ENCODE measurements around the gene XXYLT1. TPM values are rescaled to one million over a fixed set of nuclear protein-coding genes. Genes with fewer than 3 reads are reported as not detected.
A peak's percentile ranks its signal among the peaks of the same experiment; 100 is the strongest.
"Not testable (repeated sequence)": the region's sequence is repeated elsewhere in the genome, so short reads cannot be mapped to it uniquely, and the experiment has no call there.

The XXYLT1 gene
- total RNA-seq, 1 donor from 2014 or later = 25.4 TPM

- Mint-ChIP-seq H3K9me3 (ENCODE audit: low read depth) (peaks cover 7% of the 10 kb centered on the region), H3K27ac (no peak overlapping the region), H3K4me1 (ENCODE audit: low read depth) (peaks cover 20% of the 10 kb centered on the region), H3K4me3 (ENCODE audit: low read depth) (no peak overlapping the region), H3K36me3 (ENCODE audit: insufficient read depth) (no peaks in the 10 kb centered on the region), H3K27me3 (peaks cover 12% of the 10 kb centered on the region)
- no peak for TF ChIP-seq CTCF (IDR thresholded peaks at IDR 0.05; ENCODE audit: unreplicated experiment)
- no peak for DNase-seq (ENCODE audit: low spot score, unreplicated experiment)
These were observed 228.9 kb downstream of the XXYLT1 start for GRCh38 chr3:195041871-195042742.

- Mint-ChIP-seq H3K27me3 (peaks cover 12% of the 10 kb centered on the region), H3K36me3 (ENCODE audit: insufficient read depth) (no peaks in the 10 kb centered on the region), H3K27ac (no peak overlapping the region), H3K4me3 (ENCODE audit: low read depth) (no peak overlapping the region), H3K4me1 (ENCODE audit: low read depth) (peaks cover 22% of the 10 kb centered on the region), H3K9me3 (ENCODE audit: low read depth) (peaks cover 7% of the 10 kb centered on the region)
- no peak for TF ChIP-seq CTCF (IDR thresholded peaks at IDR 0.05; ENCODE audit: unreplicated experiment)
- no peak for DNase-seq (ENCODE audit: low spot score, unreplicated experiment)
These were observed 230.0 kb downstream of the XXYLT1 start for GRCh38 chr3:195040773-195041520.

GRCh38 chr3:195040094-195040493 is 230.9 kb downstream of the XXYLT1 start:
- no peak for TF ChIP-seq CTCF (IDR thresholded peaks at IDR 0.05; ENCODE audit: unreplicated experiment)
- Mint-ChIP-seq H3K27ac (peak overlapping the region; percentile 84), H3K36me3 (ENCODE audit: insufficient read depth) (no peaks in the 10 kb centered on the region), H3K9me3 (ENCODE audit: low read depth) (peaks cover 7% of the 10 kb centered on the region), H3K27me3 (peaks cover 12% of the 10 kb centered on the region), H3K4me3 (ENCODE audit: low read depth) (no peak overlapping the region), H3K4me1 (ENCODE audit: low read depth) (peaks cover 22% of the 10 kb centered on the region)
- DNase-seq (ENCODE audit: low spot score, unreplicated experiment) = no peak

GRCh38 chr3:195039180-195039843 is 231.6 kb downstream of the XXYLT1 start:
- DNase-seq (ENCODE audit: low spot score, unreplicated experiment) = no peak
- Mint-ChIP-seq H3K4me3 (ENCODE audit: low read depth) (no peak overlapping the region), H3K4me1 (ENCODE audit: low read depth) (peaks cover 23% of the 10 kb centered on the region), H3K27me3 (peaks cover 13% of the 10 kb centered on the region), H3K9me3 (ENCODE audit: low read depth) (peaks cover 7% of the 10 kb centered on the region), H3K36me3 (ENCODE audit: insufficient read depth) (no peaks in the 10 kb centered on the region), H3K27ac (peak overlapping the region; percentile 86)
- TF ChIP-seq CTCF (IDR thresholded peaks at IDR 0.05; ENCODE audit: unreplicated experiment) = no peak

GRCh38 chr3:195038161-195038560 is 232.8 kb downstream of the XXYLT1 start:
- H3K27ac Mint-ChIP-seq = peak overlapping the region; percentile 10
- DNase-seq (ENCODE audit: low spot score, unreplicated experiment) = no peak
- H3K36me3 Mint-ChIP-seq (ENCODE audit: insufficient read depth) = no peaks in the 10 kb centered on the region
- no peak overlapping the region for H3K4me3 Mint-ChIP-seq (ENCODE audit: low read depth)
- no peak for TF ChIP-seq CTCF (IDR thresholded peaks at IDR 0.05; ENCODE audit: unreplicated experiment)
- peaks cover 8% of the 10 kb centered on the region for H3K27me3 Mint-ChIP-seq
- peaks cover 7% of the 10 kb centered on the region for H3K9me3 Mint-ChIP-seq (ENCODE audit: low read depth)
- peaks cover 34% of the 10 kb centered on the region for H3K4me1 Mint-ChIP-seq (ENCODE audit: low read depth)

GRCh38 chr3:195037586-195037985 is 233.4 kb downstream of the XXYLT1 start:
- H3K4me1 Mint-ChIP-seq (ENCODE audit: low read depth) = peaks cover 39% of the 10 kb centered on the region
- not testable (repeated sequence) for H3K9me3 Mint-ChIP-seq (ENCODE audit: low read depth); H3K36me3 Mint-ChIP-seq (ENCODE audit: insufficient read depth); H3K4me3 Mint-ChIP-seq (ENCODE audit: low read depth); H3K27ac Mint-ChIP-seq; H3K27me3 Mint-ChIP-seq; DNase-seq (ENCODE audit: low spot score, unreplicated experiment)

Measured in progenitor cell of endocrine pancreas (in vitro differentiated cells).